Heart right ventricle (tissue), 16 donors: ENCODE data around the gene FCHSD2. TPM values are rescaled to one million over a fixed set of nuclear protein-coding genes. Genes with fewer than 3 reads are reported as not detected.

Experiments used
- ATAC-seq, 8 donors: fragments of 200-7000 bp; cut with Tn5 transposase; one replicate each; pipeline ENCODE4 v1.9.1; 2020; ENCODE audit warnings: mild to moderate bottlenecking in 8 of 8, moderate library complexity in 8 of 8, moderate number of reproducible peaks in 1 of 8
- DNase-seq, 2 donors: peaks; one replicate each; pipeline ENCODE4 v3.0.0-alpha.2; 2020
- H3K27ac ChIP-seq, 10 donors: fragments of 200-600 bp; sonication (generic) in 2 of 10; one replicate each; pipeline versions ENCODE4 v1.5.0 to v1.8.0; 2020 to 2022; ENCODE audit warnings: mild to moderate bottlenecking in 3 of 10
- H3K27me3 ChIP-seq, 7 donors: fragments of 200-600 bp; one replicate each; pipeline ENCODE4 v1.8.0; 2021 to 2022; ENCODE audit warnings: mild to moderate bottlenecking in 2 of 7
- H3K36me3 ChIP-seq, 9 donors: fragments of 200-600 bp; sonication (generic) in 1 of 9; one replicate each; pipeline versions ENCODE4 v1.5.0 to v1.8.0; 2020 to 2022; ENCODE audit warnings: mild to moderate bottlenecking in 2 of 9
- H3K4me1 ChIP-seq, 9 donors: fragments of 200-600 bp; sonication (generic) in 1 of 9; one replicate each; pipeline versions ENCODE4 v1.5.0 to v1.8.0; 2020 to 2022; ENCODE audit warnings: mild to moderate bottlenecking in 4 of 9
- H3K4me3 ChIP-seq, 10 donors: fragments of 200-600 bp; sonication (generic) in 2 of 10; one replicate each; pipeline versions ENCODE4 v1.5.0 to v1.8.0; 2020 to 2022; ENCODE audit warnings: mild to moderate bottlenecking in 7 of 10, moderate library complexity in 2 of 10
- H3K9me3 ChIP-seq, 11 donors: fragments of 200-600 bp in 10 of 11; sonication (generic) in 2 of 11; one replicate each; pipeline versions ENCODE4 v1.5.0 to v1.8.0; 2013 to 2022; ENCODE audit warnings: mild to moderate bottlenecking in 2 of 11, control low read depth in 1 of 11, moderate library complexity in 1 of 11
- CTCF ChIP-seq, 9 donors: fragments of 200-600 bp; sonication (generic) in 2 of 9; IDR thresholded peaks; one replicate each; pipeline versions ENCODE4 v1.5.0 to v1.8.0; 2021 to 2022; ENCODE audit warnings: antibody characterized with exemption in 9 of 9, mild to moderate bottlenecking in 5 of 9, moderate library complexity in 1 of 9
- WGBS, 2 donors: extraction: QIAGEN DNeasy Blood & Tissue Kit; methylation state at CpG; one replicate each; pipeline ENCODE4 v1.1.7; 2013; ENCODE audit warnings: inconsistent platforms in 1 of 2; 5-methylcytosine and 5-hydroxymethylcytosine counted together
- intact Hi-C, 10 donors: fragments of 100-400 bp; cut with DNase I; formaldehyde crosslinking; loops; one replicate each; pipeline versions ENCODE4 v1.11.1 to v1.14.2; 2022
- polyA plus RNA-seq, 2 donors: library from polyadenylated mRNA; stranded (reverse); fragments of 200-250 nt; gene quantifications; one replicate each; pipeline ENCODE4 v1.2.3, GENCODE V29; 2013
- total RNA-seq, 10 donors: library from RNA; stranded (reverse); fragmentation: NEBNext Ultra II Directional in 3 of 10; extraction: Animal tissue kit (Norgen Biotek cat#: 25700) in 3 of 10; gene quantifications; one replicate each; pipeline versions ENCODE4 v1.2.1 to v1.2.4, GENCODE V29; 2021 to 2023
- donor health status: Arrhythmogenic right ventricular cardiomyopathy.
- donor health status: ischemic (EF 13 %, LVEDD 7.1; RV severe dilation, severe dysfunction).
- donor health status: healthy with polysubstance abuse.
- donor health status: DM: no; HTN: yes; CAD: no.
- donor health status: DM: no; HTN: no; CAD: no.
- donor health status: ischemic (EF 25% LVEDD 6.9; RV normal size, moderate dysfunction).
- donor health status: ischemic (EF 25% LVEDD 5.7; RV mildly dilated, moderate dysfunction).
- donor health status: healthy.
- donor health status: DM: yes; HTN: yes; CAD: no.
- donor health status: Ischemic cardiomyopathy.
- donor health status: ischemic (EF 35%, LVEDD 5.7; RV mildly dilated, moderate dysfunction).
- donor health status: nonischemic (EF 11% LVEDD 7.7; RV severe dilation, severe dysfunction).
- donor health status: DM: yes; HTN: yes; CAD: no.
- donor health status: PGD.
- donor health status: ischemic (EF 29% LVEDD 5.4; RV normal size, mild dysfunction).
- donor health status: nonischemic (EF 23%, LVEDD 6.1; RV moderate dilation, normal function).

The FCHSD2 gene
- total and polyA plus RNA-seq, 12 donors: 16.1 to 48.4 (median 37.5) TPM

GRCh38 chr11:72932132-72932570 lies 210.0 kb downstream of the FCHSD2 start:
- H3K36me3 ChIP-seq: no peaks in the 10 kb centered on the region
- 73 to 76% methylated on average over 1 of the region's 1 CpG for WGBS, 2 donors
- DNase-seq (no peak), ATAC-seq (no peak)
- H3K27me3 ChIP-seq: no peaks in the 10 kb centered on the region
- intact Hi-C loops: loop anchor here in 1 of 10 donors (5.0 kb wide), 1 partner anchor 210 kb away; the partner anchor contains the start of gene FCHSD2
- no peak for TF ChIP-seq CTCF (IDR thresholded peaks at IDR 0.05)
- no peak overlapping the region for H3K27ac ChIP-seq
- H3K4me1 ChIP-seq: peaks cover under 1 to 54% (median 36%) of the 10 kb centered on the region in 9 donors
- no peak overlapping the region for H3K4me3 ChIP-seq
- H3K9me3 ChIP-seq: no peaks in the 10 kb centered on the region

DNA sequence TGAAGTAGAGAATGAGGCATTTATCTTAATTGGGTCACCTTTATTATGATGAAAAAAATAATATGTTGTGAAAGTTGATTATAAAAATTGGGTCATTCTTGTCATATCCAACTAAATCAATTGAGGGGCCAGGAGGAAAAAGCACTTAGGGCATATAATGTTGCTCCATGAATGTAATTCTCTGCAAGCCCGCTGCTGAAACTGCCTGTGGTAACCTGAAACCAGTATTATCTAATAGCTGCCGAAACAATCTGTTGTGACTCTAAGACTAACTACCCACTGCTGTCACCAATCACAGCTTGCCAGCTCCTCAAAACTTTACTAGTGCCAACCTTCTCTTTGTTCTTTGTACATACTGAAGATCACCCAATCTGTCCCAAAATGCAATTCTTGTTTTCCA lies 212.1 kb downstream of the FCHSD2 start:
- ATAC-seq (peak in 4 of 8 donors; percentile 37 to 56 (median 52)), DNase-seq (no peak)
- Histone ChIP-seq H3K4me3 (no peak overlapping the region), H3K4me1 (peaks cover 0 to 54% (median 32%) of the 10 kb centered on the region in 9 donors), H3K27me3 (no peaks in the 10 kb centered on the region), H3K9me3 (no peaks in the 10 kb centered on the region), H3K36me3 (no peaks in the 10 kb centered on the region), H3K27ac (no peak overlapping the region)
- TF ChIP-seq CTCF (IDR thresholded peaks at IDR 0.05): no peak
- WGBS, 2 donors: 32 to 53% methylated on average over 2 of the region's 2 CpGs
- intact Hi-C loops: loop anchor here in 1 of 10 donors (5.0 kb wide), 1 partner anchor 212 kb away; the partner anchor contains the start of gene FCHSD2

DNA sequence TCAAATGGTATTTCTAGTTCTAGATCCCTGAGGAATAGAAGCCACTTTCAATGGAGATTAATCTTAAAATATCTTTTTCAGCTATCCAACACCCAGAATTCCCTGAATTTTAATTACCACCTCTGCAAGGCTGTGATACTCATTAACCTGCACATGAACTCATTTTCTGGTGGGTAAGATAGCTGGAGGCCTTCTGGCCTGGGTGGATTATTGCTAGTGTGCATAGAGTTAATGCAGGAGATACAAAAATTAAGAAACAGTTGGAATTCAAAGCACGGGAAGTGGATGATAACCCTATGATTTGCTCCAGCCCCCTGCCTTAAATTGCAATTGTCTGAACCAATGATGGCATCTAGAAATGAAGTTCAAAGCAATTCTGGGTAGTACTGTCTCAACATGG lies 212.9 kb downstream of the FCHSD2 start:
- H3K9me3 ChIP-seq: no peaks in the 10 kb centered on the region
- H3K36me3 ChIP-seq: no peaks in the 10 kb centered on the region
- H3K4me1 ChIP-seq: peaks cover 0 to 57% (median 35%) of the 10 kb centered on the region in 9 donors
- 67 to 70% methylated on average over 1 of the region's 1 CpG for WGBS, 2 donors
- H3K4me3 ChIP-seq: no peak overlapping the region
- no peaks in the 10 kb centered on the region for H3K27me3 ChIP-seq
- ATAC-seq (no peak), DNase-seq (no peak)
- H3K27ac ChIP-seq: no peak overlapping the region
- intact Hi-C loops: loop anchor here in 8 of 10 donors (5.0 to 10.0 kb wide), 8 partner anchors 46 to 356 kb away; partner anchors contain the start of gene FCHSD2 (in 3 of the 8)
- TF ChIP-seq CTCF (IDR thresholded peaks at IDR 0.05): no peak

DNA sequence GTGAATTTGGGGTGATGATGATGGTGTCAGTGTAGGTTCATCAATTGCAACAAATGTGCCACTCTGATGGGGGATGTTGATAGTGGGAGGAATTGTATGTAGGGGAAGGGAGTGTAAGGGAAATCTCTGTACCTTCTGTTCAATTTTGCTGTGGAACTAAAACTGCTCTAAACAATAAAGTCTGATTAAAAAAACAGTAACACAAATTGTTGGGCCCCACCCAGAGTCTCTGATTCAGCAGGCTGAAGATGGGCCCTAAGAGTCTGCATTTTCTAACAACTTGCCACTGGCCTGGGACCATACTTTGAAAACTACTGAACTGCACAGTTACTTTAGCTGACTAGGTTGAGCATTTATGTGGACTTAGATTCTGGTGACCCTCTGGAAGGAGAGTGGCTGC lies 214.7 kb downstream of the FCHSD2 start:
- no peak overlapping the region for H3K4me3 ChIP-seq
- peak overlapping the region in 2 of 10 donors; percentile 16 to 45 for H3K27ac ChIP-seq
- H3K27me3 ChIP-seq: no peaks in the 10 kb centered on the region
- H3K4me1 ChIP-seq: peaks cover 0 to 57% (median 33%) of the 10 kb centered on the region in 9 donors
- DNase-seq (no peak), ATAC-seq (peak in 2 of 8 donors; percentile 41 to 48)
- no peak for TF ChIP-seq CTCF (IDR thresholded peaks at IDR 0.05)
- H3K36me3 ChIP-seq: no peaks in the 10 kb centered on the region
- intact Hi-C loops: loop anchor here in 8 of 10 donors (5.0 to 10.0 kb wide), 8 partner anchors 47 to 357 kb away; partner anchors contain the start of gene FCHSD2 (in 3 of the 8)
- no peaks in the 10 kb centered on the region for H3K9me3 ChIP-seq
